GM18526 (cell line): ENCODE measurements around the gene DCTN3.

Source experiments
- POLR2A ChIP-seq: IDR thresholded peaks from 3 replicates; pipeline ENCODE4 v1.6.1; 2011; ENCODE audit not compliant: insufficient read length; ENCODE audit errors: extremely low read depth

DCTN3 gene

DNA sequence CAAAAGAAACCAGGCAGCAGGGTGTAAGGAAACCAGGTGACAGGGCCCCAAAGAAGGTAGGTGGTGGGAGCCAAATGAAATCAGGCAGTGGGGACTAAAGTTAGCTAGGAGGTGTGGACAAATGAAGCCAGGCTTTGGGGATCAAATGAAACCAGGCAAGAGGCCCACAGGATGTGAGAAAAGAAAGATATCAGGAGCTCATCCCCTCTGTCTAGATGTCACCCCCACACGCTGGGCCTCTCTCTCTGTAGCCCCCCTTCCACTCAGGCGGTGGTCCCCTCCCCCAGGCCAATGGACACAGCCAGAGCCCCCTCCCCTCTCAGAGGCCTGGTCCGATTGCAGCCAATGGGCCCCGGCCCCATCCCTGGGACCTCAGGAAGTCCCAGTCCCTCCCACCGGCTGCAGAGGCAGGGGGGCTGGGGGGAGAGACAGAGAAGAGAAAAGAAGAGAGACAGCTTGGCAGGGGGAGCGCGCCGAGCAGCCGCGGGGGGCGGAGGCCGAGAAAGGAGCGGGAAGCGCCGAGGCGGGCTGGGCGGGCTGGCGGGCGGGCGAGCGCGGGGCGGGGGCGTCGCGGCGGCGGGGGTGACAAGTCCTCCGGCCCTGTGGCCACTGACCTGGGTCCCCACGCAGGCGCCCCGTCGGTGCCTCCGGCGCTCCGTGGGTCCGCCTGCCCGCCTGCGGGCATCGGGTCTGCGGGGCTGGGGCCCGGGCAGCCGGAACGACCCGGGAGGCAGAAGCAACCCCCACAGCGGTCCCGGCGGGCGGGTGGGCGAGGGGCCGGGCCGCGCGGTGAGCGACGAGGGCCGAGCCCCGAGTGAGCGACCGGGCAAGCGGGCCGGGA is 42.7 kb downstream of the DCTN3 start:
- no peak for TF ChIP-seq POLR2A

DNA sequence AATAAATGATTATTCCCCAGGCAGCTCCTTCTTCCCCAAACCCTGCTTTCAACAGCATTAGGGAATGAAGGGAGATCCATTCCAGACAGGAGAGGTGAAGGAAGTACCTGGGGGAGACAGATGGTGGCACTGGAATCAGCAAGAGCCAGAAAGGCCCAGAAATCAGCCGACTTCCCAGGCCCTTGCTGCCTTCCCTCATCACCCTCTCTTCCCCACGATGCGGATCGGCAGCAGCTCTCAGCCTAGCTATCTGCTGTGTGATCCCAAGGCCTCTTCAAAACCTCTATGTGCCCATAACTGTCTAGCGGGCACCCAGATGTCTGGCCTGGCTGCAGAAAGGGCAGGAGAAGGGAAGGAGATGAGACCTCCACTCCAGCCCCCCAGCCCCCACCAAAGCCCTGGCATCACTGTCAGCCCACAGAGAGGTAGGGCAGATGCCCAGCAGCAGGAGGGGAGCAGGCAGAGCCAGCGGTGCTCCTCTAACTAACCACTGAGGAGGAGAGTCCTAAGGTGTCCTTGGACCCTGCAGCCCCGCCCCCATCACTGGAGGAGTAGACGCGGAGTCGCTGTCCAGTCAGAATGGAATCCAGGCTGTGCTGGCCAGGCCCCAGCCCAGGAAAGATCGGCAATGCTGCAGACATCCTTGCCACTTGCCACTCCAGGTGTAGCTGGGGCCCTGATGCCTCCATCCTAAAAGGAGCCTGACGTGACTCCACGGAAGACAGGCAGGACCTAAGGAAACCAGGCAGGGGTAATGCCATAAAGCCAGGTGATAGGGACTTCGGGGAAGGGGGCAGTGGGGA is 43.5 kb downstream of the DCTN3 start:
- TF ChIP-seq POLR2A = no peak

DNA sequence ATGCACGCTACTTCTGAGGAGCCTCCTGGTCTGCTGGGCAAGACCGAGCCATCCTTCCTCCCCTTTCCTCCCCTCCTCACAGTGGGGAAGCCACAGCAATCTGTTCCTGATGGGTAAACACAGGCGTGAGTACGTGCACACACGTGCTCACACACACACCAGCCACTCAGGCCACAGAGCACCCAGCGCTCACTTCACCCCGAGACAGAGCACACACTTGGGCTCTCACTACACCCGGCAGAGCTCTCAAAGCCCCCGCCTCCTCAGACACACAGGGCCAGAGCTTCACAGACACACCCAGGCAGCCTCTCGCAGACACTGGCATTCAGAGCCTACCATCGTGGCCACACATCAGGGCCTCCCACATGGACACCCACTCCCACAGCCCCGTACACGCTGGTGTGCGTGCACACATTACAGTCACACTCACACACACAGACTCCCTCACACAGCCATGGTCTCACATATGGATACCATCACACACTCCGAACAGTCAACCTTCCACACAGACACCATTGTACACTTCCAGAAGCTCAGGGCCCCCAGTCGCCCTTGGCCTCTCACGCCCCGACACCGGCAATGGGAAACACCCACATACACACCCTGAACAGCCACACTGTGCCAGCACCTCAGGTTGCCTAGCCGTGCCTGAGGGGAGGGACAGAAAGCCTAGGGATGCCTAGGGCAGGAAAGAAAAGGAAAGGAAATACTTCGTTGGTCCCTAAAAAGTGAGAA is 44.3 kb downstream of the DCTN3 start:
- TF ChIP-seq POLR2A = no peak

DNA sequence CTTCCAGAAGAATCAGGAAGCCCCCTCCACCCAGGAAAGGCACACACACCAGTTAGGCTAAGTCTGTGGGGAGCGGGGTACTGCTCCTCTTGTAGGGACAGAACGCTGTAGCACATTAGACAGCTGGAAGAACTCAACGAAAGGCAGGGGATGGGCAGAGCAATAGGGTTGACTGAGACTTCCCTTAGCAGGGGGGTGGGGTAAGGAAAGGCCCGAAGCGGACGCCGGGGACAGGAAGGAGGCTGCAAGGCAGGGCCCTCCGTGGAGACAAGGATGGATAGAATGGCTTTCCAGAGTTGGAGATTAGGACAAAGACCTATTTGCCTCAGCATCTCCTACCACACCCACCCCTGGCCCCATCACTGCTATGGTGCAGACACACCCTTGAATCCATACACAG is 45.1 kb downstream of the DCTN3 start:
- no peak for TF ChIP-seq POLR2A

DNA sequence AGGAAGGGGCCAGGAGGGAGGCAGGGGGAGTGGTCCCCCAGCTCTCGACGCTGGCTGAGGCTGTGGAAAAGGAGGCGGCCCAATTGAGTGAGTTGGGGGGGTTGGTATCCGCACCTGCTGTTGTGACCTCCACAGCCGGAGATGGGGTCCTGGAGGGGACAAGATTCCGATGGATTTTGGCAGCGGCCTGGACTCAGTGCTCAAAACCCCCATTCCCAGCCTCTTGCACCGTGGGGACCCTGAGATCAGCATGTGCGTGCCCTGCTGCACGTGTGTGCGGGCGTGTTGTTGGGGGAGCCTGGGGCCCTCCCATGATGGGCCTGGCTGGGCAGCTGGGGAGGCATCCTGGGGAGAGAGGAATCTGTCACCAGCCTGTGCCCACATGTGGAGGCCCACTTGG is 45.7 kb downstream of the DCTN3 start:
- no peak for TF ChIP-seq POLR2A

DNA sequence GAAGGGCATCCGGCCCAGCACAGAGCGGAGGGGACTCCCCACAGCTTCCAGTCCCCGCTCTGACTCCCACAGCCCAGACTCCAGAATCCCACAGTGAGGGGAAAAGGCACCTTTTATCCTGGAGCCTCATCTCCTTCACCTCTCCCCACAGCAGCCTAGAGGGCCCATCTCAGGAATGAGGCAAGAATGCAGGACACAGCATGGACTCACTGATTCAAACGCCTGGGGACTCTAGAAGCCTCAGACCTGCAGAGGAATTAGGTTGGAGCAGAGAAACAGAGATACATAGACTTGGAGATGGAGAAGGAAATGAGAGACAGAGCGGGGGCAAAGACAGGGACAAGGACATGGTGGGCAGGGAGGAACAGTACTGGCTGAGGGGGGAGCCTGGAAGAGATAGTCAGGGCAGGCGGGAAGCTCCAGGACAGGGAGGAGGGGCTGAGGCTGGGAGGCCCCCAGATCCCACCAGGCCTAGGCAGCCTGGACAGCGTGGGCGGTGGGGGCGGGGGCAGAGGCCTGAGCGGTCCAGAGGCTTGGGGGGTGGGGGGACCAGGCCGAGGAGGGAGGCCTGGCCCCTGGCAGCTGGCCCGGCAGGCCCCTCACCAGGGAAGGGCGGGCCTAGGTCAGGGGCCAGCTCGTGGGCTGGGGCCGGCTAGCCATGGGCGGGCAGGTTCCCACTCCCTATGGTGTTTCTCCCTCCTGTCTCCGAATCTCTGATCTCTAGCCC is 46.5 kb downstream of the DCTN3 start:
- TF ChIP-seq POLR2A = no peak

DNA sequence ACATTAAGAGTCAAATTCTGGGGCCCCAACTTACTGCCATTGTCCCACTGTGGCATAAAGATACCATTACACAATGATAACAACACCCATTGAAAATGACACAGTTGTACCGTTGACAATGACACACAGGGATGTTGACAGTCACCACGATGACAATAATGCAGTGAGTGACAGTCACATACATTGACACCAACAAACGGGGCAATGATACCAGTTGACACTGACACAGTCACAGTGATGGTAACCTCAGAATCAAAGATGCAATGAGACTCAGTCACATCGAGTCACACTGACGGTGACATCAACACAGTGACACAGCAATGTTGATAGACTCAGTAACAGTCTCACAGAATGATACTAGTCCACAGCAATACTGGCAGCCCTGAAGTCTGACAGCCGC is 47.7 kb downstream of the DCTN3 start:
- TF ChIP-seq POLR2A = no peak

DNA sequence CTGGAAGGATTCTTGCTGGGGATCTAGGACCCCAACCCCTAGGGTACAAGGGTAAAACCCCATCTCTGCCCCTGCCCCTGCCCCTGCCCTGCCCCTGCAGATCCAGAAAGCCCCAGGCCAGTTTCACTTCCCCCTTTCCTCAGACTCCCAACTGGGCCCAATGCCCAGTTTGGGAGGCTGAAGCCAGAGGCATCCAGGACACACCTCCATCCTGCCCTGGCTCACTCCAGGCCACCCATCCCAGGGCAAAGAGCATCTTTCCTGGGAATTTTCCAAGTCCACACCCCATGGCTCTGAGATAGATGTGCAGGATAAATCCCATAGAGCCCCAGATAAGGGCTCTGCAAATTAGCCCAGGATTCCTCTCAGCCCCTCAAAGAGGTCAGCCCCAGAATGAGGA is 48.2 kb downstream of the DCTN3 start:
- TF ChIP-seq POLR2A = no peak

DNA sequence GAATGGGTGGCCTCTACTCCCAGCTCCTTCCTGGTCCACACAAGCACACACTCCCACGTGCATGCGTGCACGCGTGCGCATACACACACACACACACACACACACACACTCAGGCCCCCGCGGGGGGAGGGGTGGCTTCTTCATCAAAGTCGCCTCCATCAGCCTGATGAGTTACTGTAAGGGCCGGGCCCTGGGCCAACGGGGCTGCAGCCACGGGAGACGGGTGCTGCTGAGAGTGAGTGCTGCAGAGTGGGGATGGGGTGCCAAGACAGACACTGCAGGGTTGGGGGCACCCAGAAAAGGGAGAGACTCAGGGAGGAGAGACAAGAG is 48.8 kb downstream of the DCTN3 start:
- TF ChIP-seq POLR2A = no peak

DNA sequence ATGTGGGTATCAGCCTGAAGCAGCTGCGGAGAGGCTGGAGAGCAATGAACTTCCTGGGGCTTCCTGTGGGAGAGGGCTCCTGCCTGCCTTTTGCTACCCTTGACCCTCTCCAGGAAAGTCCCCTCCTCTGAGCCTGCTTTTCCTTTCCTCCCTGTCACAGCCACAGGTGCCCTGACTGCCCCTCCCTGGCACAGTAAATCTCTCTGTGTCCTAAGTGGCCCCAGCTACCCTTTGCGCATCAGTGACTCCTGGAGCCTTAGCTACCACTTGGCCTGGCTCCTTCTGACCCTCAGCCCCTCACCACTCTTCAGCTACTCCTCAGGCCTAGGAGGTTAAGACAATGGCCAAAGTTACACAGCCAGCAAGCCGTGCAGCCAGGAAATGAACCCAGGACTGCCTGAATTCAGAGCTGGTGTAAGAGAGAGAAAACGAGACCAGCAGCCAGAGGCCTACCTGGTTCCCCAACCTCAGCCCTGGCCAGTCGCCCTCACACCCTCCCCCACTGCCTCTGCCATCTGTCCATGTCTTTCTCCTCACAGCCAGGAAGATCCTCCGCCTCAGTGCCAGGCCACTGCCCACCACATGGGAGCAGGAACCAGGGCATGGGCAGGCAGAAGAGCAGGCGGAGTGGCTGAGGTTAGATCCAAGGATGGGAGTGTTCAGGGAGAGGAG is 49.4 kb downstream of the DCTN3 start:
- TF ChIP-seq POLR2A = no peak

DNA sequence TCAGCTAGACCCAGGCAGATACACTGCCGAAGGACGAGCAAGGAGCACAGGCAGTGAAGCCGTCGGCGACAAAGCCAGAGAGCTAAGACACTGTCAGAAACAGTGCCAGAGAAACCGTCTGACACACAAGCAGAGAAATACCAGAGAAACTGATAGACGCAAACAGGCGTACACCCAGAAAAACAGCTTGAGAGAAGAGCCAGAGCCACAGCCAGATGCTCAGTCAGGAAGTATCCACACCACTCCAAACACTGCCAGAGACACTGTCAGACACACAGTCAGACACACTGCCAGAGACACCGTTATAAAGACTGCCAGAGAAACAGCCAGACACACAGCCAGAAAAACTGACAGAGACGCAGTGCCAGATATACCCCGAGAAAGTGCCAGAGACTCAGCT is 49.9 kb downstream of the DCTN3 start:
- TF ChIP-seq POLR2A = no peak

DNA sequence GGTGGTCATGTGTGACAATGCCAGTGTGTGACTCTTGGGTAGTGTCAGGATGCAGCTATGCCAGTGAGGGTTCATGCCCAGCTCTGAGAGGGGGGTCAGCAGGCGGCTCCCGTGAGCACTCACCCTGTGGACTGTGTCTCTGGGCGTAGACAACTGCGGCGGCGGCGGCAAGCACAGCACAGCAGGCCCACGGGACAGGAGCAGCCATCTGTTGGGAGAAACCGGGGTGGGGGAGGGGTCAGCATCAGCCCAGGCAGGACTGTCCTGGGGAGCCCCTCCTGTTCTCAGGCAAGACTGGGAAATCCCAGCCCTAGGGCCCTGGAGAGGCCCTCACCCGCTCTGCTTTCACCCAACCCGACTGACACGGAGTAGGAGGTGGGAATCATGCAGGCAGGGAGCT is 51.5 kb downstream of the DCTN3 start:
- no peak for TF ChIP-seq POLR2A

DNA sequence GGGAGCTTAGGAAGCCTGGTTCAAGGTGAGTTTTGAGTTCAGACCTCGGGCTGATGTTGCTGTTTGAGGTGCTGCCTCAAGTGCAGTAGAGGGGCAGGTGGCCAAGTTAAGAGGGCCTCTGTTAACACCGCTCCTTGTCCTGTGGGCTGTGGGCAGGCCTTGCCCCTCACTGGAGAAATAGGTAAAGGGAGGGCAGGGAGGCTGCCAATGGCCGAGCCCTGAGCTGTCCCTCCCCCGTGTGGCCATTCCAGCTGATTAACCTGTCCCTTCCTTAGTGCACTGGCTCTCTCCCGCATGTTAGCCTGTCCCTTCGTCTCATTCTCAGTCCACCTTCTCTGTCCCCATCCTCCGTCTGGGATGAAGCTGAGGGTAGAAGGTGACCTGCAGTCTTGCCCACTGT is 52.2 kb downstream of the DCTN3 start:
- no peak for TF ChIP-seq POLR2A

DNA sequence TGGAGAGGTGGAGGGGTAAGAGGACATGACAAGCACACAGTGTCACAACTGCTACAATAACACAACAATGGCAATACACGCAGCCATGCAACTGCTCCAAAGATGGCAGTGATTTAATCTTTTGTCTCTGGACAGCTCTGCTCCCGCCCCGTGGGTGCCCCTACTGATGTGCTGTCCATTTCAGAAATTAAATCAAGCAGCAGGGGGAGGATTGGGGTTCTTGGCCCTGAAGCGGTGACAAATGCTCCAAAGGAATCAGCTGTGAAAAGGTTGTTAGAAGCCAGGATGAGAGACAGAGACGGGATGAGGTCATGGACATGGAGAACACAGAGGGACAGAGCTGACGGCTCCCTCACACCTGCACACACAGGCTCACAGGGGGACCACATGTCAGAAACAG is 53.3 kb downstream of the DCTN3 start:
- TF ChIP-seq POLR2A = no peak

DNA sequence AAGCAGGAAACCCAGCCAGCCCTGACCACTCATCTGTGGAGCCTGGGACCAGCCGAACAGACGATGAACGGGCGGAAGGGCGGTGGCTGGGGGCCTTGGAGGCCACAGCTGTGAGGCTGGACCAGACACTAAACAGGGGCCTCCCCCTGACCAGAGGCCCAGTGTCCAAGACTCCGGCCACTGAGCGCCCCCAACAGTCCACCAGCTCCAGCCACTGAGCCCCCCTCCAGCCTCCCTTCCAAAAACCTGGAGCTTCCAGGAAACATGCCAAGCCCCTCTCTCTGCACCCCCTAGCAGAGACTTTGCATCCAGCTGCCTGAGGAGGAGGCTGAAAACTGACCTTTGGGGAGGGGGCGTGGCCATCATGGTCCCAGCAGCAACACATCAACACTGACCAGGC is 54.0 kb downstream of the DCTN3 start:
- TF ChIP-seq POLR2A = no peak
